Endothelial cell (in vitro differentiated cells): ENCODE results near the gene ATXN1. TPM values are rescaled to one million over a fixed set of nuclear protein-coding genes. Genes with fewer than 3 reads are reported as not detected.
A peak's percentile ranks its signal among the peaks of the same experiment; 100 is the strongest.

Experiments used
- DNase-seq: peaks from one replicate; pipeline ENCODE4 v3.0.0; 2021; ENCODE audit warnings: low spot score
- H3K27ac Mint-ChIP-seq: one replicate; pipeline ENCODE4 v1.8.0; 2021; ENCODE audit warnings: mixed read lengths, inconsistent platforms; ENCODE audit not compliant: unreplicated experiment
- H3K27me3 Mint-ChIP-seq: one replicate; pipeline ENCODE4 v1.8.0; 2021; ENCODE audit warnings: mild to moderate bottlenecking, moderate library complexity, mixed read lengths, inconsistent platforms; ENCODE audit not compliant: unreplicated experiment
- H3K36me3 Mint-ChIP-seq: one replicate; pipeline ENCODE4 v1.8.0; 2021; ENCODE audit warnings: mild to moderate bottlenecking, low read depth, mixed read lengths, inconsistent platforms; ENCODE audit not compliant: unreplicated experiment
- H3K4me1 Mint-ChIP-seq: one replicate; pipeline ENCODE4 v1.8.0; 2021; ENCODE audit warnings: mild to moderate bottlenecking, mixed read lengths, inconsistent platforms; ENCODE audit not compliant: unreplicated experiment
- H3K4me3 Mint-ChIP-seq: one replicate; pipeline ENCODE4 v1.8.0; 2021; ENCODE audit warnings: mild to moderate bottlenecking, mixed read lengths, inconsistent platforms; ENCODE audit not compliant: unreplicated experiment
- H3K9me3 Mint-ChIP-seq: one replicate; pipeline ENCODE4 v1.8.0; 2021; ENCODE audit warnings: mixed read lengths, inconsistent platforms; ENCODE audit not compliant: unreplicated experiment
- total RNA-seq: library from RNA; stranded (reverse); fragmentation: NEBNext Ultra II Directional; extraction: Animal tissue kit (Norgen Biotek cat#: 25700); gene quantifications from one replicate; pipeline ENCODE4 v1.2.1, GENCODE V29; 2021; ENCODE audit not compliant: unreplicated experiment
- TF ChIP-seq, protein P1 (sequence below): fragments of 200-600 bp; sonication (generic); IDR thresholded peaks from one replicate; pipeline ENCODE4 v1.5.0; 2021; ENCODE audit warnings: antibody characterized with exemption; ENCODE audit not compliant: unreplicated experiment

ATXN1 gene
- total RNA-seq, 1 donor from 2014 or later: 18.7 TPM

DNA sequence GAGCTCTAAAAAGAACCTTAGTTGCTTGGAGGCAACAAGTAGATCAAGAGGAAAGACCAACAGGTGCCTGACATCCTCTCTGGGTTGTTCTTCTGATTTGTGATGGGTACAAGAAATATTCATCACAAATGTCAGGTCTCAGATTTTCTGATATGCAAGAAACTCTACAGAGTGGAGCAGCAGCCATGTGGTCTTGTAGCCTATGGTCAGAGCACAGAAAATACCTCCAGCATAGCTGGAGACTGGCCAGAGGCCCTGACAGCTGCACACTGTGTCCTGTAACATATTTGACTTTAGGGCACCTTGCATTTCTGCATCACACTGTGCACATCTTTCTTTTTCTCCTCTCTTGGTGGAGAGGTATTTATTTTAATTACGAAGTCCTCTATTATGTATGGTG lies 406.6 kb downstream of the ATXN1 start:
- no peak for DNase-seq
- H3K4me3 Mint-ChIP-seq: no peak overlapping the region
- H3K4me1 Mint-ChIP-seq: peaks cover 7% of the 10 kb centered on the region
- no peaks in the 10 kb centered on the region for H3K9me3 Mint-ChIP-seq
- no peak overlapping the region for H3K27ac Mint-ChIP-seq
- H3K27me3 Mint-ChIP-seq: no peaks in the 10 kb centered on the region
- H3K36me3 Mint-ChIP-seq: no peaks in the 10 kb centered on the region
- TF ChIP-seq, protein P1, sequence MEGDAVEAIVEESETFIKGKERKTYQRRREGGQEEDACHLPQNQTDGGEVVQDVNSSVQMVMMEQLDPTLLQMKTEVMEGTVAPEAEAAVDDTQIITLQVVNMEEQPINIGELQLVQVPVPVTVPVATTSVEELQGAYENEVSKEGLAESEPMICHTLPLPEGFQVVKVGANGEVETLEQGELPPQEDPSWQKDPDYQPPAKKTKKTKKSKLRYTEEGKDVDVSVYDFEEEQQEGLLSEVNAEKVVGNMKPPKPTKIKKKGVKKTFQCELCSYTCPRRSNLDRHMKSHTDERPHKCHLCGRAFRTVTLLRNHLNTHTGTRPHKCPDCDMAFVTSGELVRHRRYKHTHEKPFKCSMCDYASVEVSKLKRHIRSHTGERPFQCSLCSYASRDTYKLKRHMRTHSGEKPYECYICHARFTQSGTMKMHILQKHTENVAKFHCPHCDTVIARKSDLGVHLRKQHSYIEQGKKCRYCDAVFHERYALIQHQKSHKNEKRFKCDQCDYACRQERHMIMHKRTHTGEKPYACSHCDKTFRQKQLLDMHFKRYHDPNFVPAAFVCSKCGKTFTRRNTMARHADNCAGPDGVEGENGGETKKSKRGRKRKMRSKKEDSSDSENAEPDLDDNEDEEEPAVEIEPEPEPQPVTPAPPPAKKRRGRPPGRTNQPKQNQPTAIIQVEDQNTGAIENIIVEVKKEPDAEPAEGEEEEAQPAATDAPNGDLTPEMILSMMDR: no peak

DNA sequence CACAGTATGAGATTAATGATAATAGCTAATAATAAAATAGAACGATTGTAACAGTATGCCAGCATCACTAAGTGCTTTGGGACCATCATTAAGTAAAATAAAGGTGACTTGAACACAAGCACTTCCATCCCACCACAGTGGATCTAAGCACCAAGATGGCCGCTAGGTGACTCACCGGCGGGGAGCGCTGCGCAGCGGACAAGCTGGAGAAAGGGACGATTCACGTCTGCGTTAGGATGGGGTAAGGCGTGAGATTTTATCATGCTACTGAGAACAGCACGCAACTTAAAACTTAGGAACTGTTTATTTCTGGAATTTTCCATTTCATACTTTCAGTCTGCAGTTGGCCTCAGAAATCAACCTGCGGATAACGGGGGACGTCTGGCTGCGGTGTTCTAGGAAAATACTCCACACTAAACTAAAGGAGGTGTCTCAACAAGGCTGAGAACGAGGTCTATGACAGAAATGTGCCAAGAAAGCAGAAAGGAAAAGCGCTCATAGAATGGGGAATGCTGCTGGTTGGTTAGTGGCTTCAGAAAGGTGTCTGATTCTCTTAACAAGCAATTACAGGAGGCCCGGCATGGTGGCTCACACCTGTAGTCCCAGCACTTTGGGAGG lies 408.3 kb downstream of the ATXN1 start:
- peaks cover 11% of the 10 kb centered on the region for H3K4me1 Mint-ChIP-seq

DNA sequence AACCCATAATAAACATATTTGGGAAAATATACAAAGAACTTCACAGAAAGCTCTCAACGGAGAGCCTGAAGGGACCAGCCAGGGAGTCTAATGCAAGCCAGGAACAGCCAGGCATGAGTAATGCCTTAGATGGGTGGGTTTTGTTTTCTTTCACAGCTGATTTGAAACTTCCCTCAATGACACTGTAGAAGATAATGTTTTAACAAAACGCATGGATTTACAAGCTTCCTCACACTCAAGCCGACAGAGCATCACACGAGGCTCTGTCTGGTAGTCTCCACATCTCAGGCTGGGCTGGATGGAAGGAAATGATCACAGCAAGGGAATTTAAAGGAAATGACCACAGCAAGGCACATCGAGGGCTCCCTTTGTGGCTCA lies 409.0 kb downstream of the ATXN1 start:
- peaks cover 11% of the 10 kb centered on the region for H3K4me1 Mint-ChIP-seq

More for the DNA sequence above, 408.3 kb downstream of the ATXN1 start:
- no peak for DNase-seq
- H3K27me3 Mint-ChIP-seq: no peaks in the 10 kb centered on the region
- H3K4me3 Mint-ChIP-seq: no peak overlapping the region
- H3K9me3 Mint-ChIP-seq: no peaks in the 10 kb centered on the region
- no peaks in the 10 kb centered on the region for H3K36me3 Mint-ChIP-seq
- H3K27ac Mint-ChIP-seq: no peak overlapping the region
- TF ChIP-seq, protein P1: no peak

DNA sequence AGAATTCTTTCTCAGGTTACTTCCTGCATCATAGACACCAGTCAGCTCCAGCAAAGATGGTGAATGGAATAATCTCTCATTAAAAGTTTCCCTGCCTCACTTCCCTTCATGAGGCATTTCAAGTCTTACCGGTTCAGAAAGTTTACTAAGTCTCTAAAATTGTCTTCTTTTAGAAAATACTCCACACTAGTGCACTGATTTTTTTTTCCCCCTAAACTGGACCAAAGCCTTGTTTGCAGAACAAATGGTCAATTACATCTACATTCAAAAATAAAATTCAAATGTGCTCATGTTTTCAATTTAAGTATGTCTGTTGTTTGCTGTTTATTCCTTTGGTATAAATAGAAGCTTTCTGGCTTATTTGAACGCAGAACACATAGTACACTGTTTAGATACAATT lies 411.7 kb downstream of the ATXN1 start:
- Mint-ChIP-seq H3K9me3 (no peaks in the 10 kb centered on the region), H3K4me3 (no peak overlapping the region), H3K27me3 (no peaks in the 10 kb centered on the region), H3K27ac (no peak overlapping the region), H3K36me3 (no peaks in the 10 kb centered on the region), H3K4me1 (peaks cover 8% of the 10 kb centered on the region)
- DNase-seq: no peak
- TF ChIP-seq, protein P1: no peak

More for the DNA sequence above, 409.0 kb downstream of the ATXN1 start:
- Mint-ChIP-seq H3K4me3 (no peak overlapping the region), H3K27me3 (no peaks in the 10 kb centered on the region), H3K36me3 (no peaks in the 10 kb centered on the region), H3K27ac (peak overlapping the region; percentile 67), H3K9me3 (no peaks in the 10 kb centered on the region)
- TF ChIP-seq, protein P1: no peak
- no peak for DNase-seq

DNA sequence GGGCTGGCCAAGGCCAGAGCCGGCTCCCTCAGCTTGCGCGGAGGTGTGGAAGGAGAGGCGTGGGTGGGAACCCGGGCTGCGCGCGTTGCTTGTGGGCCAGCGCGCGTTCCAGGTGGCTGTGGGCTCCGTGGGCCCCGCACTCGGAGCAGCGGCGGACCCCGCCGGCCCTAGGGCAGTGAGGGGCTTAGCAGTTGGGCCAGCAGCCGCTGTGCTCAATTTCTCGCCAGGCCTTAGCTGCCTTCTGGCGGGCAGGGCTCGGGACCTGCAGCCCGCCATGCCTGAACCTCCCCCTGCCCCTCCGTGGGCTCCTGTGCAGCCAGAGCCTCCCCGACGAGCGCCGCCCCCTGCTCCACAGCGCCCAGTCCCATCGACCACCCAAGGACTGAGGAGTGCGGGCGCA lies 414.4 kb downstream of the ATXN1 start:
- H3K27me3 Mint-ChIP-seq: peaks cover 2% of the 10 kb centered on the region
- DNase-seq: no peak
- H3K27ac Mint-ChIP-seq: no peak overlapping the region
- TF ChIP-seq, protein P1: no peak
- peaks cover 3% of the 10 kb centered on the region for H3K4me1 Mint-ChIP-seq
- no peaks in the 10 kb centered on the region for H3K9me3 Mint-ChIP-seq
- no peak overlapping the region for H3K4me3 Mint-ChIP-seq
- no peaks in the 10 kb centered on the region for H3K36me3 Mint-ChIP-seq
